WERI-Rb-1 (cell line): ENCODE data around the gene CCDC82.
A peak's percentile ranks its signal among the peaks of the same experiment; 100 is the strongest.

Experiments
- DNase-seq: peaks from one replicate; pipeline ENCODE4 v3.0.0-alpha.2; 2020
- H3K27ac ChIP-seq: fragments of 250-450 bp; sonication (Bioruptor Pico); 2 replicates; pipeline ENCODE4 v1.5.1; 2020; ENCODE audit warnings: mild to moderate bottlenecking, moderate library complexity
- H3K27me3 ChIP-seq: fragments of 250-450 bp; sonication (Bioruptor Pico); 2 replicates; pipeline ENCODE4 v1.5.1; 2021; ENCODE audit warnings: mild to moderate bottlenecking, low read depth, moderate library complexity; ENCODE audit not compliant: insufficient read depth, severe bottlenecking
- H3K36me3 ChIP-seq: fragments of 250-450 bp; sonication (Bioruptor Pico); 2 replicates; pipeline ENCODE4 v1.5.1; 2020; ENCODE audit warnings: mild to moderate bottlenecking, moderate library complexity
- H3K4me3 ChIP-seq: 2 replicates; pipeline ENCODE4 v1.5.1; 2011; ENCODE audit warnings: low read depth, mild to moderate bottlenecking, control low read depth, low read length
- H3K9me3 ChIP-seq: fragments of 250-450 bp; sonication (Bioruptor Pico); 2 replicates; pipeline ENCODE4 v1.5.1; 2021; ENCODE audit warnings: mild to moderate bottlenecking, moderate library complexity; ENCODE audit not compliant: severe bottlenecking
- CTCF ChIP-seq: IDR thresholded peaks from 2 replicates; pipeline ENCODE4 v1.5.1; 2011; ENCODE audit warnings: low read depth, mild to moderate bottlenecking, control low read depth, inconsistent platforms, low read length

The CCDC82 gene

GRCh38 chr11:96391698-96392307, 2.1 kb upstream of the CCDC82 start:
- DNase-seq: no peak
- H3K27me3 ChIP-seq: no peaks in the 10 kb centered on the region
- no peak overlapping the region for H3K4me3 ChIP-seq
- H3K36me3 ChIP-seq: peaks cover 7% of the 10 kb centered on the region
- H3K27ac ChIP-seq: no peak overlapping the region
- no peak for TF ChIP-seq CTCF
- H3K9me3 ChIP-seq: peaks cover 21% of the 10 kb centered on the region

- Histone ChIP-seq H3K27me3 (no peaks in the 10 kb centered on the region), H3K9me3 (peaks cover 21% of the 10 kb centered on the region), H3K36me3 (peaks cover 7% of the 10 kb centered on the region), H3K27ac (peak overlapping the region; percentile 80), H3K4me3 (peak overlapping the region; percentile 99)
- no peak for DNase-seq
- no peak for TF ChIP-seq CTCF
These were observed 728 bp upstream of the CCDC82 start for GRCh38 chr11:96390488-96390792.

DNA sequence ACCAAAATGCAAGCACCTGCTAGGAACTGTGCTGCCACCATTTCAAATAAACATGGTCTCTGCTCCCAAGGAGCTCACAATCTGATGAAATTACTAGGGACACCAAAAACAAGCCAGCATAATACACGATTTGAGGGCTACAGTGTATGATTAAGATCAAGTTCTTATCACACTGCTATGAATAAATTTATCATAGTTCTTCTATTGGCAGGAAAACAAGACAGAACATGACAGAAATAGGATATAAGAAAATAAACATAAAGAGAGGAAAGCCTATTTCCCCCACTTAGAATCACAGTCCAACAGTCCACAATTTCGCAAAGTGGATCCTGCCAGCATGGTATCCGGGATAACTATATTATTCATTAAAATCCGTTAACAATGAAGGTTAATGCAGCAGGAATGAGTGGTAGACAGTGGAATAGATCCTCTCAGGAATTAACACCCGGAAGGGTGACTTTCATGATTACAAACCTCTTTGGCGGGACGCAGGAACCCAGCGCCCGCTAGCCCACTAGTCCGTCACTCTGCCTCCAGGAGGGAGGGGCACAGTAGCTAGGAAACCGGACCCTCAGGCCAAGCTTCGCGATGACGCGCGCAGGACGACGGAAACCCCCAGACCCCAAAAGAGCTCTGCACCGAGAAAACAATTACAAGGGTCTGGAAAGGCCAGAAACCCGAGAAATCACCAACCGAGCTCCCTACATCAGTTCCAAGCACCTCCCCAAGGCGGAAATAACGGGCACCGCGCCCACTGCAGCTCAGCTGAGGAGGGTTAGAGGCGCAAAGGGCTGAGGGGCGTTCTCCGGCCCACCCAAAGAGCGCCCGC, 607 bp downstream of the CCDC82 start:
- no peak for TF ChIP-seq CTCF
- Histone ChIP-seq H3K9me3 (peaks cover 21% of the 10 kb centered on the region), H3K27ac (peak overlapping the region; percentile 80), H3K27me3 (no peaks in the 10 kb centered on the region), H3K36me3 (peaks cover 15% of the 10 kb centered on the region), H3K4me3 (peak overlapping the region; percentile 99)
- DNase-seq: peak; percentile 61

GRCh38 chr11:96385187-96385586, 4.5 kb downstream of the CCDC82 start:
- Histone ChIP-seq H3K36me3 (peaks cover 41% of the 10 kb centered on the region), H3K4me3 (no peak overlapping the region), H3K27ac (no peak overlapping the region), H3K9me3 (peaks cover under 1% of the 10 kb centered on the region), H3K27me3 (no peaks in the 10 kb centered on the region)
- no peak for DNase-seq
- no peak for TF ChIP-seq CTCF

GRCh38 chr11:96384156-96384555, 5.6 kb downstream of the CCDC82 start:
- no peak for TF ChIP-seq CTCF
- no peaks in the 10 kb centered on the region for H3K27me3 ChIP-seq
- DNase-seq: no peak
- peaks cover 41% of the 10 kb centered on the region for H3K36me3 ChIP-seq
- no peaks in the 10 kb centered on the region for H3K9me3 ChIP-seq
- H3K4me3 ChIP-seq: no peak overlapping the region
- no peak overlapping the region for H3K27ac ChIP-seq
